A673 (cell line): ENCODE data around the gene EEPD1. TPM values are rescaled to one million over a fixed set of nuclear protein-coding genes. Genes with fewer than 3 reads are reported as not detected.

Experiments used
- BruUV-seq: library from RNA; stranded (reverse); fragments of 400-500 nt; replicated peaks from 2 replicates; lab custom pipeline; 2021; lab: Mats Ljungman, UMichigan
- CTCF ChIA-PET: fragments of 300-600 bp; sonication (Branson Sonifier 250); formaldehyde crosslinking; loops from one replicate; lab custom pipeline; 2022; ENCODE audit warnings: antibody characterized with exemption; lab: Charles Lee
- POLR2A ChIA-PET: fragments of 300-600 bp; sonication (Branson Sonifier 250); formaldehyde crosslinking; loops from one replicate; lab custom pipeline; 2022; ENCODE audit warnings: antibody characterized with exemption; ENCODE audit not compliant: low non-redundant PET; lab: Charles Lee
- DNase-seq: peaks from one replicate; pipeline ENCODE4 v3.0.0-alpha.2; 2015; ENCODE audit warnings: low spot score
- H3K27ac ChIP-seq: fragments of 200-600 bp; sonication (generic); 2 replicates; pipeline ENCODE4 v1.5.1; 2016; ENCODE audit warnings: mixed run types, low read depth, mild to moderate bottlenecking, mixed read lengths, antibody characterized with exemption, low read length; ENCODE audit not compliant: poor library complexity, severe bottlenecking
- H3K27me3 ChIP-seq: fragments of 200-600 bp; sonication (generic); replicated peaks from 2 replicates; pipeline ENCODE4 v1.6.1; 2017; ENCODE audit warnings: mixed run types, low read depth, mild to moderate bottlenecking, mixed read lengths, antibody characterized with exemption, low read length; ENCODE audit not compliant: insufficient read depth, poor library complexity
- H3K36me3 ChIP-seq: fragments of 200-600 bp; sonication (generic); 2 replicates; pipeline ENCODE4 v1.6.1; 2016; ENCODE audit warnings: mixed run types, mild to moderate bottlenecking, mixed read lengths, antibody characterized with exemption, low read length; ENCODE audit not compliant: insufficient read depth, poor library complexity, severe bottlenecking
- H3K4me1 ChIP-seq: fragments of 200-600 bp; sonication (generic); 2 replicates; pipeline ENCODE4 v1.6.1; 2017; ENCODE audit warnings: mixed run types, mild to moderate bottlenecking, mixed read lengths, antibody characterized with exemption, low read length; ENCODE audit not compliant: insufficient read depth, poor library complexity, severe bottlenecking
- H3K4me3 ChIP-seq: fragments of 200-600 bp; sonication (generic); 2 replicates; pipeline ENCODE4 v1.5.1; 2016; ENCODE audit warnings: low read depth, mixed run types, mild to moderate bottlenecking, mixed read lengths, low read length; ENCODE audit not compliant: poor library complexity, severe bottlenecking
- H3K9me3 ChIP-seq: fragments of 200-600 bp; sonication (generic); 2 replicates; pipeline ENCODE4 v1.6.1; 2016; ENCODE audit warnings: mixed run types, low read depth, mild to moderate bottlenecking, mixed read lengths, antibody characterized with exemption, low read length; ENCODE audit not compliant: poor library complexity, severe bottlenecking
- CTCF ChIP-seq: fragments of 300-800, 200-600 bp; sonication (generic); conservative IDR thresholded peaks from 2 replicates; pipeline ENCODE4 v1.5.1; 2017; ENCODE audit warnings: low read depth, mild to moderate bottlenecking, antibody characterized with exemption, low read length, moderate library complexity, mixed read lengths
- EZH2 ChIP-seq: fragments of 200-600 bp; sonication (generic); IDR thresholded peaks from 2 replicates; pipeline ENCODE4 v1.6.1; 2017; ENCODE audit warnings: borderline replicate concordance, low read depth, mild to moderate bottlenecking, mixed read lengths, antibody characterized with exemption, low read length; ENCODE audit not compliant: poor library complexity, severe bottlenecking
- intact Hi-C: fragments of 100-400 bp; cut with micrococcal nuclease; formaldehyde crosslinking; loops from one replicate; pipeline ENCODE4 v1.10.0; 2022; ENCODE audit not compliant: unreplicated experiment
- total RNA-seq: library from RNA; stranded (reverse); gene quantifications from 2 replicates; pipeline ENCODE4 v1.2.3, GENCODE V29; 2021

Gene EEPD1
- total RNA-seq, 1 experiment from 2014 or later = 2.5 TPM

DNA sequence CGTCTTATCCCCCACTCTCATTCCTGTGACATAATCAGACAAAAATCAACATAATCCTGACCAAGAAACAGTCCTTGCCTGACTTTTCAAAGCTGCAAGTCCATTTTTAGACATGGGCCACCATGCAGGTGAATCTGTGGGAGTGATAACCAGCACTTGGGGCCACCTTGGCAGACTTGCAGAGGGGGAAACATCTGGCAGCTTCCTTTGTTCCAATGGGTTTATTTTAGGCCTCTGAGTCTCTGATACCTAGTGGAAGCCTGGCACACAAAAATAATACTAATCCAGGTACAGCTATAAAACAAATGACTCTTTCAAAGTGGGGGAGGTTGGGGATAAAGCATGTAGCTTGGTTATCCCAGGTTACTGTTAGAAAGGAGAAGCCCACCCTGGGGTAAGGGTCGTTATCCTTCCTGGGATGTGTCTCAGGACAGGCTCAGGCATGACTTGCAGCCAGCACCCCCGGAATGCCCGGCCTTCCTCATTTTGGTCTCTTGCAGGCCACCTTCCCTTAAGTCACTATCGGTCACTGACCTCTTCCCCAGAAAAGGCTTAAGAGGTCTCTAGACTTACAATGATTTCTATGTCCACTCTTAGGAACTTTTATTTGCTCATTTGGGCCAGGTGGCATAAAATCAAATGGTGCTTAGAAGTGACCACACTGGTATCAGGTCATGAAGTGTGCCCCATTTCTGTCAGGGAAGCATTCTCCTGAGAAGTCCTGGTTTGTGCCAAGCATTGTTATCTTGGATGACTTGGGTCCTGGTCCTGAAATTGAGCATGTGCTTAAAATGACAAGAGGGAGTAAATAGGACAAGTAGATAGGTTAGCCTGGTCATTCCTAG lies 37.6 kb downstream of the EEPD1 start:
- ChIA-PET POLR2A (no interaction called here), CTCF (no interaction called here)
- intact Hi-C loops = no loop called here

DNA sequence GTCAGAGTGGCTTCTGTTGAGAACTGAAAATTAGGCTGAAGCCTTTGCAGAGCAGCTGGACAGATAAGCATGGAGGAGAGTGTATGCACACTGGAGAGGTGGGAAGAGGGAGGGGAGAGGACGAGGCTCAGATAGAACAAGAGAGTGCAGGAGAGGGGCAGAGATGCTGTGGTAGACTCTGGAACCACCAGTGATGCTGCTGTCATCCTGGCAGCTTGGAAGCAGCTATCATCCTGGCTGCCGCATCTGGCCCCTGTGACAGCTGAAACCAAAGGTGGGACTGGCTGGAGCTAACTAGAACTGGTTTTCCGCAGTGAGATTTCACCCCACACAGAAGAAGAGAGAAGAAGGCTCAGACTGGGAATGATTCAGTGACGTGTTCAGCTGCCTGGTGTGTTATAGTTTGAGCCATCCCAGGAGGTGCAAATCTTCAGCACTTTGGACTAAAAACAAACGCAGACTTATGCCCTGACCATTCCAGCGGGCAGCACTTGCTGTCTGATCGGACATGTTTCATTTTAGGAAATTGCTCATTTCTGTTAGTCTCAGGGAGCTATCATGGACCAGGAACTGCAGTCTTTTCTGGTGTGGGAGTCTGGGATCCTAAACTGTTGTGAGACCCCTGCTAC lies 38.4 kb downstream of the EEPD1 start:
- POLR2A ChIA-PET = no interaction called here
- no peaks in the 10 kb centered on the region for H3K9me3 ChIP-seq
- CTCF ChIA-PET = no interaction called here

More for the DNA sequence above, 37.6 kb downstream of the EEPD1 start:
- TF ChIP-seq EZH2 = no peak
- no peak for TF ChIP-seq CTCF
- Histone ChIP-seq H3K4me1 (no peaks in the 10 kb centered on the region), H3K36me3 (no peaks in the 10 kb centered on the region), H3K4me3 (no peak overlapping the region), H3K9me3 (no peaks in the 10 kb centered on the region), H3K27me3 (no peaks in the 10 kb centered on the region), H3K27ac (no peak overlapping the region)
- no peak for DNase-seq
- no TSS peak for BruUV-seq

More for the DNA sequence above, 38.4 kb downstream of the EEPD1 start:
- Histone ChIP-seq H3K36me3 (no peaks in the 10 kb centered on the region), H3K4me1 (no peaks in the 10 kb centered on the region), H3K27ac (no peak overlapping the region), H3K4me3 (no peak overlapping the region), H3K27me3 (no peaks in the 10 kb centered on the region)
- no peak for DNase-seq
- intact Hi-C loops = no loop called here
- TF ChIP-seq EZH2 = no peak
- TF ChIP-seq CTCF = no peak
- BruUV-seq = no TSS peak
